OCI-LY7 (cell line): Measurements from ENCODE around the gene KMO.

Source experiments
- CTCF ChIP-seq: fragments of 200-600 bp; sonication (generic); conservative IDR thresholded peaks from 2 replicates; pipeline ENCODE4 v1.5.1; 2014; ENCODE audit warnings: mild to moderate bottlenecking, antibody characterized with exemption, low read length, moderate library complexity, mixed read lengths
- EZH2phosphoT487 ChIP-seq: fragments of 200-600 bp; sonication (generic); IDR thresholded peaks from 2 replicates; pipeline ENCODE4 v1.6.1; 2018; ENCODE audit warnings: low read depth, borderline replicate concordance, mild to moderate bottlenecking, mixed run types, antibody characterized with exemption, low read length, moderate library complexity, mixed read lengths

GRCh38 chr1:241553886-241554592 lies 21.9 kb downstream of the KMO start:
- TF ChIP-seq CTCF (no peak), EZH2phosphoT487 (no peak)
